GM19351 (cell line): Measurements from ENCODE around the gene GPR32.
"Not testable (repeated sequence)": the region's sequence is repeated elsewhere in the genome, so short reads cannot be mapped to it uniquely, and the experiment has no call there.

Experiments used
- ATAC-seq: cut with Tn5 transposase; IDR thresholded peaks from one replicate; pipeline ENCODE4 v1.9.1; 2021; ENCODE audit warnings: mild to moderate bottlenecking, moderate library complexity; ENCODE audit not compliant: unreplicated experiment

GPR32 gene

DNA sequence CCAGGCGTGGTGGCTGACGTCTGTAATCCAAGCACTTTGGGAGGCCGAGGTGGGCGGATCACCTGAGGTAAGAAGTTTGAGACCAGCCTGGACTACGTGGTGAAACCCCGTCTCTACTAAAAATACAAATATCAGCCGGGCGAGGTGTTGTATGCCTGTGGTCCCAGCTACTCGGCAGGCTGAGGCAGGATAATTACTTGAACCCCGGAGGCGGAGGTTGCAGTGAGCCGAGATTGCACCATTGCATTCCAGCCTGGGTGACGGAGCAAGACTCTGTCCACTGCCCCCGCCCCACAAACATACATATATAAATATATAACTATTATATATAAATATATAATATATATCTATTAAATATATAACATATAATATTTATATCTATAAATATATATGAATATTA lies 23.1 kb upstream of the GPR32 start:
- not testable (repeated sequence) for ATAC-seq

DNA sequence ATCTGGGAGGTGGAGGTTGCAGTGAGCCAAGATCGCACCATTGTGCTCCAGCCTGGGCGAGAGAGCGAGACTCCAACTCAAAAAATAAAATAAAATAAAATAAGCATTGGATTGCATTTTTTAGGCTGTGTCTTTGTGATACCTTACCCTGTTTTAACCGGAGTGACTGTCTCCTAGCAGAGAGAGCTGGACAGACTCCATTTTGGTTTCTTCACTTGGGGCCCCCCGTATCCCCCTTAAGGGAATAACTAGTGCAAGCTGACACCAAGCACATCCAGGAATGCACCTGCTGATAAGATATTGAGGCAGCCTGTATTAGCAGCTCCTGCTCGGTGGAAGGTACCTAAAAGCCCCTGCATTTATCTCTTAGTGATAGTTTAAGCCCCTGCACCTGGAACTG lies 20.8 kb upstream of the GPR32 start:
- ATAC-seq: no peak

DNA sequence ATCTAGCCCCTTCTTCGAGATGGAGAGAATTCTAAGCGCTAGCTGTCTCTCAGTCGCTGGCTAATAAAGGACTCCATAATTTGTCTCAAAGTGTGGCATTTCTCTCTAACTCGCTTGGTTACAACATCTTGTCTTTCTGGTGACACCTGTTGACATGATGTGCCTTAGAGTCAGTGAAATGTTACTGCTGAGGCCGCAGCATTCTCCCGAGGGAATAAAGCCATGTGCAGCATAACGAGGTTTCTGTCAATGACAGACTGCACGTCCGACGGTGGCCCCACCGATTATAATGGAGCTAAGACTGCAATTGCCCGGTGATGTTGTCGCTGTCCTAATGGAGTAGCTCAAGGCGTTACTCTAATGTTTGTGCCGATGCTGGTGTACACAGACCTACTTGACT lies 20.3 kb upstream of the GPR32 start:
- ATAC-seq: no peak

GRCh38 chr19:50753879-50754278 lies 16.4 kb upstream of the GPR32 start:
- no peak for ATAC-seq

DNA sequence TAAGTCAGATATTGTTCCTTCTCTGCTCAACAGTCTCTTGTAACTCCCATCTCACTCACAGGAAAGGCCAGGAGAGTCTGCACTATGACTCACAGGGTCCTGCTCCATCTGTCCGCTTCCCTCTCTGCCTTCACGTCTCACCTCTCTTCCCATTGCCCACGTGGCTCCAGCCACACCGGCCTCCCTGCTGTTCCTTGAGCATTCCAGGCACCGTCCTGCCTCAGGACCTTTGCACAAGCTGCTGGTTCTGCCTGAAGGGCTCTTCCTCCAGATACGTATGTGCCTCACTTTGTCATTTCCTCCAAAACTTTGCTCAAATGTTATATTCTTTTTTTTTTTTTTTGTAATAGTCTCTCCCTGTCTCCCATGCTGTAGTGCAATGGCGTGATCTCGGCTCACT lies 14.0 kb upstream of the GPR32 start:
- ATAC-seq: not testable (repeated sequence)

GRCh38 chr19:50757624-50758023 lies 12.6 kb upstream of the GPR32 start:
- ATAC-seq: not testable (repeated sequence)

GRCh38 chr19:50759076-50759475 lies 11.2 kb upstream of the GPR32 start:
- ATAC-seq: not testable (repeated sequence)

GRCh38 chr19:50759886-50760285 lies 10.4 kb upstream of the GPR32 start:
- ATAC-seq: no peak

GRCh38 chr19:50761501-50761900 lies 8.8 kb upstream of the GPR32 start:
- not testable (repeated sequence) for ATAC-seq

- not testable (repeated sequence) for ATAC-seq
Measured at GRCh38 chr19:50763521-50763920, 6.7 kb upstream of the GPR32 start.

GRCh38 chr19:50764409-50764808 lies 5.9 kb upstream of the GPR32 start:
- no peak for ATAC-seq

- not testable (repeated sequence) for ATAC-seq
Measured at GRCh38 chr19:50766746-50767145, 3.5 kb upstream of the GPR32 start.

- not testable (repeated sequence) for ATAC-seq
Measured at GRCh38 chr19:50767263-50767662, 3.0 kb upstream of the GPR32 start.

DNA sequence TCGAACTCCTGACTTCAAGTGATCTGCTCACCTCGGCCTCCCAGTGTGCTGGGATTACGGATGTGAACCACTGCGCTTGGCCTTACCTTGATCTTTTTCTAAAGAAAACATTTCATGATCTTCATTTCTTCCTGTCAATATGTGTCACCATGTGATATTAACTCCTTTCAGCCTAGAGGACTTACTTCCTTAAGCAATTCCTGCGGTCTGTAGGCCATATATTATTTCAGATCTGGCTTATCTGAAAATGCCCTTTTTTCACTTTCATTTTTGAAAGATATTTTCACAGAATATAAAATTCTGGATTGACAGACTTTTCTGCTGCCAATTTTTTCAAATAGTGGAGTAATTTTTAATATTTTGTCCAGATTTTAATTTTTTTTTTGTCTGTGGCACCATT lies 2.0 kb upstream of the GPR32 start:
- ATAC-seq: no peak

GRCh38 chr19:50770888-50771287 lies 624 bp downstream of the GPR32 start:
- no peak for ATAC-seq

DNA sequence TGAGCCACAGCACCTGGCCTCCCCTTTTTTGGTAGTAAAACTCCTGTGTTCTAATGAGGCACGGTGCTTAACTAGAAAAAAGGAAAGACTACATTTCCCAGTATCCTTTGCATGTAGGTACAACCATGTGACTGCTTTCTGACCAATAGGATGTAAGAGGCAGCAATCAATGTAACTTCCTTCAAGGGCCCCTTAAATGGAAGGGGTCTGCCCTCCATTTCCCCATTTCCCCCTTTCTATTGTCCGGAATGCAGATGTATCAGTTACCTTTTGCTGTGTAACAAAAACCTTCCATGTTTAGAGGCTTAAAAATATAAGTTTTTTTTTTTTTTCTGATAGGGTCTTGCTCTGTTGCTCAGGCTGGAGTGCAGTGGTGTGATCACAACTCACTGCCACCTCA lies 2.2 kb downstream of the GPR32 start:
- no peak for ATAC-seq

DNA sequence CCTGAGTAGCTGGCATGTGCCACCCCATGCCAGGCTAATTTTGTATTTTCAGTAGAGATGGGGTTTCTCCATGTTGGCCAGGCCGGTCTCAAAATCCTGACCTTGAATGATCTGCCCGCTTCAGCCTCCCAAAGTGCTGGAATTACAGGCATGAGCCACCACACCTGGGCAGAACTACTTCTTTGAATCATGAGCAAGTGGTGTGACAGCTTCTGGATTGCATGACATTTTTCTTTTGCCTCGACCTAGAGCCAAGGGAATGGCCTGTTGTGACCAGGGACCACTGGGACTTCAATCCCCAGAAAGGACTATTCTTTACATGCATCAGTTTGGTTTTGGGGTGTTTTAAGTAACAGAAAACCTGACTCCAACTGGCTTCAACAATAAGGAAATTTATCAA lies 2.6 kb downstream of the GPR32 start:
- not testable (repeated sequence) for ATAC-seq

GRCh38 chr19:50773454-50773853 lies 3.2 kb downstream of the GPR32 start:
- not testable (repeated sequence) for ATAC-seq

DNA sequence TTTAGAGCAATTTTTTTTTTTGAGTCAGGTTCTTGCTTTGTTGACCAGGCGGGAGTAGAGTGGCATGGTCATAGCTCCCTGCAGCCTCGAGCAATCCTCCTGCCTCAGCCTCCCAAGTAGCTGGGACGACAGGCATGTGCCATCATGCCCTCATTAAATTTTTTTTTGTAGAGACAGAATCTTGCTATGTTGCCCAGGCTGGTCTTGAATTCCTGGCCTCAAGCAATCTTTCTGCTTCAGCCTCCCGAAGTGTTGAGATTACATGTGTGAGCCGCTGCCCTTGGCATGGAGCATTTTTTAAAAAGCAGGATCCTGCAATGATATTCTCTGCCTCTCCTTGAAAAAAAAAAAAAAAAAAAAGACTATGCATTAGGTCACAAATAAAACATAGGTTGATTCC lies 5.9 kb downstream of the GPR32 start:
- no peak for ATAC-seq

- ATAC-seq: no peak
Measured at GRCh38 chr19:50777261-50777660, 7.0 kb downstream of the GPR32 start.

DNA sequence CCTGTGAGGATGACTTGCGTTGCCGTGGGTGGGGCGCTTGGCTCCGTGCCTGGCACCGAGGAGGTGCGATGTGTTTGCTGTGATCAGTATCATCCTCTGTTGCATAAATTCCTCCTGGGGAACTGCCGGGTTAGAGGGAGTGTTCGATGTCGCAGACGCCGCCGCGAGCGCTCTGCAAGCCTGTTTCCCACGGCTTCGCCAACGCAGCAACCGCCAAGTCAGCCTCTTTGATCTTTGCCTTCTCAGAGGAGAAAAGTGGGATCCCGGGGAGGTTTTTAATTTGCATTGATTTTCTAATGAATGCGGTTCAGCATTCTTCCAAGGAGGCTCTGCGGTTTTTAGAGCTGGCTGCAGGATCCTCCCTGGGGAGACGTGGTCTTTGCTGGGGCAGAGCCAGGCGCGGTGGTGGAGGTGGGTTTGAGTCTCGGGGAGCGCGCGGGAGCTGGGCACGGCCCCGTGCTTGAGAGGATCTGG lies 7.6 kb downstream of the GPR32 start:
- no peak for ATAC-seq

DNA sequence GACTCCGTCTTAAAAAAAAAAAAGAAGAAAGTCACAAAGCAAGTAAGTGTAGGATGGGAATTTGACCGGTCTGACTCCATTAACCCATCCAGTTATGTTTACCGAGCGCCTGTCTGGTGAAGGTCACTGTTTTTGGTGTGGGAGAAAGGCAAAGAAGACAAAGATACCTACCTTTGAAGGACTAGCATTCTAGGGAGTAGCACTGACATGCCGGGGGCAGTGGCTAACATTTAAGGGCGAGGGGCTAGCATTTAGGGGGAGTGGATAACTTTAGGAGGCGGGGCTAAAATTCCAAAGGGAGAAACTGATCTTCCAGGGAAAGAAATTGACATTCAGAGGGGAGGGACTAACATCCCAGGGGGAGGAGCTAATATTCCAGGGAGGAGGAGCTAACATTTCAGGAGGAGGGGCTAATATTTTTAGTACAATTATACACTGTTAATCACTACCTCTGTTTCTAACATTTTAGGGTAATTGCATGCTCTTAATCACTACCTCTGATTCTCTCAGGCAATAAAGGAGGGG lies 8.7 kb downstream of the GPR32 start:
- ATAC-seq: no peak
